SK-N-SH treated with all-trans-retinoic acid at 6 μM for 48 hours (cell line): ENCODE data around the gene PIK3R5.

Source experiments
- ARNTL ChIP-seq: fragments of 450-650 bp; formaldehyde crosslinking; IDR thresholded peaks from 2 replicates; pipeline ENCODE4 v1.5.0; 2020; ENCODE audit warnings: low read depth, mild to moderate bottlenecking, moderate library complexity, borderline replicate concordance
- BACH2 ChIP-seq: fragments of 250-450 bp; sonication (Bioruptor Pico); IDR thresholded peaks from 2 replicates; pipeline ENCODE4 v1.9.0; 2021; ENCODE audit warnings: mild to moderate bottlenecking, borderline replicate concordance
- PPARA ChIP-seq: fragments of 250-450 bp; sonication (Bioruptor Pico); IDR thresholded peaks from 2 replicates; pipeline ENCODE4 v1.5.0; 2020; ENCODE audit warnings: mild to moderate bottlenecking, borderline replicate concordance
- RARB ChIP-seq: fragments of 250-450 bp; sonication (Bioruptor Pico); IDR thresholded peaks from 2 replicates; pipeline ENCODE4 v1.8.0; 2021; ENCODE audit warnings: mild to moderate bottlenecking, moderate library complexity
- TCF4 ChIP-seq: fragments of 250-450 bp; sonication (Bioruptor Pico); IDR thresholded peaks from 2 replicates; pipeline ENCODE4 v1.8.0; 2021; ENCODE audit warnings: mild to moderate bottlenecking, moderate library complexity, borderline replicate concordance
- ZFP30 ChIP-seq: fragments of 450-650 bp; formaldehyde crosslinking; IDR thresholded peaks from 2 replicates; pipeline ENCODE4 v1.5.0; 2022; ENCODE audit warnings: mild to moderate bottlenecking, moderate library complexity
- TF ChIP-seq, protein P1 (sequence below): fragments of 250-450 bp; sonication (Bioruptor Pico); IDR thresholded peaks from 2 replicates; pipeline ENCODE4 v1.5.1; 2020; ENCODE audit warnings: low read depth, mild to moderate bottlenecking, moderate library complexity
- TF ChIP-seq, protein P2 (sequence below): fragments of 250-450 bp; sonication (Bioruptor Pico); IDR thresholded peaks from 2 replicates; pipeline ENCODE4 v1.8.0; 2020; ENCODE audit warnings: mild to moderate bottlenecking, moderate library complexity, borderline replicate concordance

DNA sequence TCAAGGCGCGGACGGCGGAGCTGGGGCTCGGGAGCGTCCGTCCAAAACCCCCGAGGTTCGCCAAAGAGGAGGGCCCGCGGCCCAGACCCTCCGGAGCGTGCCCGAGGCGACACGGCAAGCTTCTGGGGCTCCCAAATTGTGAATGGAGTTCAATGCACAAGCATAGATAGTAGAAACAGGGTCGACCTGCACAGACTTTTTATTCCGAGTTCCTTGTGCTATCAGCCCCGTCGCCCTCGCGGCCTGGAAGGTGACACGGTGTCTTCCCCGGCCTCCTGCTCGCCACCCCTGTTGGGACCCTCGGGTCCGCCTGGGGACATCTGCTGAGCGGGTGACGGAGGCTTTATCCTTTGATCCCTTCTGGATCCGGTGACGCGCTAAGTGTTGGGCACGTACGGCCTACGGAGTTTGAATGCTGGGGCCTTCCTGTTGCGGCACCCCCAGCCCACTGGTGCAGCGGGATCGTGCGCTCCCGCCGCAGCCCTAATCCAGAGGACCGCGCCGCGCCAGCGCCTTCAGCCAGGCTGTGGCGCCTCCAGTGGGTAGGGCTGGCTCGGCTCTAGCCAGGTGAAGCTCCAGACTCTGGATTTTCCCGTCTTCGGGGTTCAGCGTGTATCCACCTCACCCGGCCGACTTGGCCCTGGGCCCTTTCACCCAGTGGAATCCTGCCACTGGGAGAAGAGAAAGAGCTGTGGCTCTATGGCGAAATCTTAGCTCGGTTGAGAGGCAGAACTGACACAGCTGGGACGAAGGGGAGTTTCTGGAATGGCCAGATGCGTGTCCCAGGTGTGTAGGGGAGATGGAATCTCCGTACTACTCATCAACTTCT, 38.8 kb upstream of the PIK3R5 start:
- TF ChIP-seq, protein P1, sequence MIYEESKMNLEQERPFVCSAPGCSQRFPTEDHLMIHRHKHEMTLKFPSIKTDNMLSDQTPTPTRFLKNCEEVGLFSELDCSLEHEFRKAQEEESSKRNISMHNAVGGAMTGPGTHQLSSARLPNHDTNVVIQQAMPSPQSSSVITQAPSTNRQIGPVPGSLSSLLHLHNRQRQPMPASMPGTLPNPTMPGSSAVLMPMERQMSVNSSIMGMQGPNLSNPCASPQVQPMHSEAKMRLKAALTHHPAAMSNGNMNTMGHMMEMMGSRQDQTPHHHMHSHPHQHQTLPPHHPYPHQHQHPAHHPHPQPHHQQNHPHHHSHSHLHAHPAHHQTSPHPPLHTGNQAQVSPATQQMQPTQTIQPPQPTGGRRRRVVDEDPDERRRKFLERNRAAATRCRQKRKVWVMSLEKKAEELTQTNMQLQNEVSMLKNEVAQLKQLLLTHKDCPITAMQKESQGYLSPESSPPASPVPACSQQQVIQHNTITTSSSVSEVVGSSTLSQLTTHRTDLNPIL (CRISPR knock-in tag) = no peak
- TF ChIP-seq, protein P2, sequence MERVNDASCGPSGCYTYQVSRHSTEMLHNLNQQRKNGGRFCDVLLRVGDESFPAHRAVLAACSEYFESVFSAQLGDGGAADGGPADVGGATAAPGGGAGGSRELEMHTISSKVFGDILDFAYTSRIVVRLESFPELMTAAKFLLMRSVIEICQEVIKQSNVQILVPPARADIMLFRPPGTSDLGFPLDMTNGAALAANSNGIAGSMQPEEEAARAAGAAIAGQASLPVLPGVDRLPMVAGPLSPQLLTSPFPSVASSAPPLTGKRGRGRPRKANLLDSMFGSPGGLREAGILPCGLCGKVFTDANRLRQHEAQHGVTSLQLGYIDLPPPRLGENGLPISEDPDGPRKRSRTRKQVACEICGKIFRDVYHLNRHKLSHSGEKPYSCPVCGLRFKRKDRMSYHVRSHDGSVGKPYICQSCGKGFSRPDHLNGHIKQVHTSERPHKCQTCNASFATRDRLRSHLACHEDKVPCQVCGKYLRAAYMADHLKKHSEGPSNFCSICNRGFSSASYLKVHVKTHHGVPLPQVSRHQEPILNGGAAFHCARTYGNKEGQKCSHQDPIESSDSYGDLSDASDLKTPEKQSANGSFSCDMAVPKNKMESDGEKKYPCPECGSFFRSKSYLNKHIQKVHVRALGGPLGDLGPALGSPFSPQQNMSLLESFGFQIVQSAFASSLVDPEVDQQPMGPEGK (CRISPR knock-in tag) = no peak
- TF ChIP-seq ARNTL (CRISPR knock-in tag) (no peak), TCF4 (CRISPR knock-in tag) (no peak), RARB (CRISPR knock-in tag) (no peak), ZFP30 (CRISPR knock-in tag) (no peak), PPARA (CRISPR knock-in tag) (no peak), BACH2 (no peak)
